ENCODE data around the gene DNAJC21. TPM values are rescaled to one million over a fixed set of nuclear protein-coding genes. Genes with fewer than 3 reads are reported as not detected.

The DNAJC21 gene
- total RNA-seq, 1 donor from 2014 or later = 42.4 TPM

- H3K27me3 ChIP-seq (ENCODE audit: control insufficient read depth, insufficient read depth, low read length) = no peaks in the 10 kb centered on the region
- FAIRE-seq = no peak
- no peaks in the 10 kb centered on the region for H3K36me3 ChIP-seq (ENCODE audit: control insufficient read depth, insufficient read depth, low read length)
- DNase-seq (ENCODE audit: low read depth) = no peak
- no peak for TF ChIP-seq CTCF (IDR thresholded peaks at IDR 0.05; ENCODE audit: insufficient read depth, low read length, severe bottlenecking)
- no peak overlapping the region for H3K4me3 ChIP-seq (ENCODE audit: low read depth, low read length)
Observed at GRCh38 chr5:35004771-35005170, 75.4 kb downstream of the DNAJC21 start.

Other genes with a start within 250 kb of the DNAJC21 start
- gene TTC23L, start 90.4 kb upstream of the DNAJC21 start, total RNA-seq = under 0.01 and 0.26 TPM in 2 replicates
- gene RAD1, start 14.1 kb upstream of the DNAJC21 start, total RNA-seq = 14.2 and 15.8 TPM in 2 replicates
- gene BRIX1, start 13.8 kb upstream of the DNAJC21 start, total RNA-seq = 17.4 and 29.0 TPM in 2 replicates
- gene AGXT2, start 118.4 kb downstream of the DNAJC21 start, total RNA-seq = not detected in 2 replicates

Measured in bronchial epithelial cell (primary cell).